IMR-90 (cell line): ENCODE data around the gene ERVMER34-1. TPM values are rescaled to one million over a fixed set of nuclear protein-coding genes. Genes with fewer than 3 reads are reported as not detected.
A peak's percentile ranks its signal among the peaks of the same experiment; 100 is the strongest.

Experiments
- ATAC-seq: fragments of 200-7000 bp; cut with Tn5 transposase; 2 replicates; pipeline ENCODE4 v1.9.1; 2020; ENCODE audit warnings: low read depth, mild to moderate bottlenecking, moderate library complexity
- BruUV-seq: library from RNA; stranded (reverse); fragments of 400-500 nt; replicated peaks from 2 replicates; lab custom pipeline; 2021; lab: Mats Ljungman, UMichigan
- CTCF ChIA-PET: fragments of 300-600 bp; formaldehyde crosslinking; extraction: SDS; loops from one replicate; lab custom pipeline; 2021; ENCODE audit warnings: antibody characterized with exemption; lab: Yijun Ruan, JAX
- POLR2A ChIA-PET: fragments of 300-600 bp; sonication (Branson Sonifier 250); formaldehyde crosslinking; loops from one replicate; lab custom pipeline; 2022; ENCODE audit warnings: antibody characterized with exemption; ENCODE audit not compliant: unreplicated experiment; lab: Charles Lee
- DNase-seq: peaks from one replicate; pipeline ENCODE4 v3.0.0; 2013
- H2AFZ ChIP-seq: replicated peaks from 2 replicates; pipeline ENCODE3; 2013; ENCODE audit warnings: low read length, mild to moderate bottlenecking; ENCODE audit not compliant: poor library complexity
- H2AK5ac ChIP-seq: 2 replicates; pipeline ENCODE4 v1.6.1; 2013; ENCODE audit warnings: low read depth, low read length, inconsistent platforms
- H2AK9ac ChIP-seq: replicated peaks from 2 replicates; pipeline ENCODE3; 2013; ENCODE audit warnings: mild to moderate bottlenecking, low read depth, low read length, moderate library complexity; ENCODE audit not compliant: poor library complexity
- H2BK120ac ChIP-seq: 2 replicates; pipeline ENCODE4 v1.6.1; 2013; ENCODE audit warnings: low read depth, low read length, inconsistent platforms
- H2BK15ac ChIP-seq: 3 replicates; pipeline ENCODE4 v1.6.1; 2013; ENCODE audit warnings: low read depth, low read length, inconsistent platforms
- H2BK20ac ChIP-seq: 2 replicates; pipeline ENCODE4 v1.6.1; 2013; ENCODE audit warnings: low read depth, mild to moderate bottlenecking, inconsistent platforms, low read length, moderate library complexity
- H2BK5ac ChIP-seq: 2 replicates; pipeline ENCODE4 v1.6.1; 2013; ENCODE audit warnings: mild to moderate bottlenecking, low read depth, low read length, inconsistent platforms; ENCODE audit not compliant: poor library complexity, severe bottlenecking
- H3K14ac ChIP-seq: replicated peaks from 2 replicates; pipeline ENCODE4 v1.6.1; 2013; ENCODE audit warnings: low read depth, low read length, inconsistent platforms
- H3K18ac ChIP-seq: 2 replicates; pipeline ENCODE4 v1.6.1; 2013; ENCODE audit warnings: low read depth, low read length, control low read depth
- H3K23ac ChIP-seq: 2 replicates; pipeline ENCODE4 v1.6.1; 2013; ENCODE audit warnings: low read depth, low read length, inconsistent platforms
- H3K27ac ChIP-seq: 2 replicates; pipeline ENCODE4 v1.5.1; 2013; ENCODE audit warnings: mild to moderate bottlenecking, control low read depth, low read length; ENCODE audit not compliant: insufficient read depth
- H3K27me3 ChIP-seq: 2 replicates; pipeline ENCODE4 v1.6.1; 2013; ENCODE audit warnings: low read length; ENCODE audit not compliant: control insufficient read depth, insufficient read depth
- H3K36me3 ChIP-seq: 2 replicates; pipeline ENCODE4 v1.6.1; 2013; ENCODE audit warnings: low read length, mixed read lengths; ENCODE audit not compliant: control insufficient read depth, insufficient read depth
- H3K4ac ChIP-seq: 2 replicates; pipeline ENCODE4 v1.6.1; 2013; ENCODE audit warnings: low read depth, low read length, inconsistent platforms
- H3K4me1 ChIP-seq: 2 replicates; pipeline ENCODE4 v1.6.1; 2013; ENCODE audit warnings: low read length, mixed read lengths; ENCODE audit not compliant: control insufficient read depth, insufficient read depth
- H3K4me2 ChIP-seq: 2 replicates; pipeline ENCODE4 v1.6.1; 2013; ENCODE audit warnings: low read depth, mild to moderate bottlenecking, control low read depth, low read length, moderate library complexity
- H3K4me3 ChIP-seq: 2 replicates; pipeline ENCODE4 v1.5.1; 2013; ENCODE audit warnings: low read depth, mild to moderate bottlenecking, control low read depth, low read length, moderate library complexity; ENCODE audit not compliant: insufficient read depth
- H3K56ac ChIP-seq: 2 replicates; pipeline ENCODE4 v1.6.1; 2013; ENCODE audit warnings: low read length, inconsistent platforms; ENCODE audit not compliant: insufficient read depth; ENCODE audit errors: extremely low read depth
- H3K79me1 ChIP-seq, 2 experiments: 2 replicates each; pipeline ENCODE4 v1.6.1; 2013; ENCODE audit warnings: low read length in 2 of 2, inconsistent platforms in 1 of 2, low read depth in 1 of 2
- H3K9ac ChIP-seq: 2 replicates; pipeline ENCODE4 v1.6.1; 2013; ENCODE audit warnings: low read depth, low read length, control low read depth
- H3K9me1 ChIP-seq: 2 replicates; pipeline ENCODE4 v1.6.1; 2013; ENCODE audit warnings: low read length, inconsistent platforms; ENCODE audit not compliant: insufficient read depth
- H3K9me3 ChIP-seq: 2 replicates; pipeline ENCODE4 v1.6.1; 2013; ENCODE audit warnings: low read length; ENCODE audit not compliant: control insufficient read depth, insufficient read depth
- H4K20me1 ChIP-seq: 2 replicates; pipeline ENCODE4 v1.6.1; 2013; ENCODE audit warnings: low read length, inconsistent platforms; ENCODE audit not compliant: insufficient read depth
- H4K5ac ChIP-seq: 2 replicates; pipeline ENCODE4 v1.6.1; 2013; ENCODE audit warnings: mild to moderate bottlenecking, low read depth, low read length, control low read depth
- H4K8ac ChIP-seq, 2 experiments: 2 replicates each; pipeline ENCODE4 v1.6.1; 2013; ENCODE audit warnings: low read depth in 2 of 2, low read length in 2 of 2, control low read depth in 1 of 2, inconsistent platforms in 1 of 2
- H4K91ac ChIP-seq: 2 replicates; pipeline ENCODE4 v1.6.1; 2013; ENCODE audit warnings: low read depth, low read length, inconsistent platforms; ENCODE audit not compliant: insufficient read depth
- CEBPB ChIP-seq: IDR thresholded peaks from 2 replicates; pipeline ENCODE4 v1.6.1; 2012; ENCODE audit warnings: low read depth, low read length, improper control_type of control experiment
- MAZ ChIP-seq: IDR thresholded peaks from 2 replicates; pipeline ENCODE4 v1.6.1; 2012; ENCODE audit warnings: low read depth, mild to moderate bottlenecking, low read length, improper control_type of control experiment, moderate library complexity, borderline replicate concordance
- WGBS, 2 experiments: methylation state at CpG; one replicate each; pipeline versions ENCODE4 v1.1.5 to v1.1.7; 2013; ENCODE audit warnings: missing lambda C conversion rate in 2 of 2; ENCODE audit not compliant: insufficient read length in 1 of 2; ENCODE audit errors: extremely low coverage in 2 of 2; 5-methylcytosine and 5-hydroxymethylcytosine counted together
- dilution Hi-C: fragments of 300-500 bp; cut with HindIII; formaldehyde crosslinking; loops from one replicate; pipeline ENCODE4 v1.14.3; 2018; ENCODE audit warnings: low sequenced_read_pairs; ENCODE audit not compliant: unreplicated experiment
- in situ Hi-C: fragments of 300-500 bp; cut with MboI; formaldehyde crosslinking; loops from 3 replicates; pipeline ENCODE4 v1.14.3; 2019; ENCODE audit warnings: low sequenced_read_pairs, inconsistent platforms, mixed read lengths
- intact Hi-C: fragments of 100-400 bp; cut with micrococcal nuclease; formaldehyde crosslinking; loops from 2 replicates; pipeline ENCODE4 v1.10.0; 2022
- polyA plus RNA-seq, 3 experiments: library from polyadenylated mRNA; depleted of rRNA; stranded (reverse); fragments of >200 nt; gene quantifications; 2 replicates each; pipeline ENCODE4 v1.2.3, GENCODE V29; 2012; ENCODE audit warnings: low replicate concordance in 1 of 3
- total RNA-seq: library from RNA; depleted of rRNA; stranded (reverse); fragments of >200 nt; gene quantifications from 2 replicates; pipeline ENCODE4 v1.2.3, GENCODE V29; 2012

The ERVMER34-1 gene
- total and polyA plus RNA-seq, 2 of the 4 experiments (the other 2 are of a cell fraction), result not detected

DNA sequence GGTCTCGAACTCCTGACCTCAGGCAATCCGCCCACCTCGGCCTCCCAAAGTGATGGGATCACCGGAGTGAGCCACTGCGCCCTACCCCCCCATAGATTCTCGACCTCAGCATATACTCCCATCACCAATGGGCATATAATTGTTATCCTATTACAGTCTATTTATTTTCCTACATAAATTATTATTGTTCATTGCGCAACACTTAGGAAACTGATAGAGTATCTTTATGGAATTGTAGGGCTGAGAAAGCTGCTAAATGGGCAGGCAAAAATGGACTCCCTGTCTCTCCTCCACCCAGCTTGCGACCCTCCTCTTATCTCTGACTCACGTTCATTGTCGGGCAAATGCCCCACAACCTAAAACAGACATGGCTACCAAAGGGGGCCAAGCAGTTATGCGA lies 1.0 kb downstream of the ERVMER34-1 start:
- in situ Hi-C loops, result no loop called here
- no peaks in the 10 kb centered on the region for H3K36me3 ChIP-seq
- H3K4me3 ChIP-seq, result no peak overlapping the region
- no peaks in the 10 kb centered on the region for H3K79me1 ChIP-seq
- TF ChIP-seq MAZ (no peak), CEBPB (peak; percentile 94)
- H3K4me1 ChIP-seq, result peaks cover 4% of the 10 kb centered on the region; the same call in 1 of the 2 replicates
- CTCF ChIA-PET, result interaction anchor here (0.5 kb wide), 1 partner anchor 145 kb away, joined by 8 read pairs; no protein-coding TSS in a partner anchor
- H4K20me1 ChIP-seq, result no peaks in the 10 kb centered on the region
- H3K14ac ChIP-seq, result no peak overlapping the region
- no peaks in the 10 kb centered on the region for H3K9me3 ChIP-seq
- no peak overlapping the region for H2AK9ac ChIP-seq
- no TSS peak for BruUV-seq
- H2BK5ac ChIP-seq, result no peak overlapping the region
- no peak overlapping the region for H2AFZ ChIP-seq
- no peak for ATAC-seq
- H3K9ac ChIP-seq, result no peak overlapping the region
- H3K56ac ChIP-seq, result no peak overlapping the region
- 80% methylated on average over 1 of the region's 11 CpGs; no CpG with 5 or more reads in 1 of the 2 experiments for WGBS, 2 experiments
- H2AK5ac ChIP-seq, result no peak overlapping the region
- intact Hi-C loops, result no loop called here
- POLR2A ChIA-PET, result no interaction called here
- no peak overlapping the region for H4K8ac ChIP-seq
- no peaks in the 10 kb centered on the region for H3K9me1 ChIP-seq
- no peak overlapping the region for H4K5ac ChIP-seq
- H3K27ac ChIP-seq, result no peak overlapping the region
- dilution Hi-C loops, result no loop called here
- H2BK120ac ChIP-seq, result no peak overlapping the region
- H2BK15ac ChIP-seq, result no peak overlapping the region
- no peak overlapping the region for H4K91ac ChIP-seq
- H3K4me2 ChIP-seq, result no peak overlapping the region
- H3K27me3 ChIP-seq, result peaks cover 10% of the 10 kb centered on the region
- H2BK20ac ChIP-seq, result no peak overlapping the region
- H3K18ac ChIP-seq, result no peak overlapping the region
- no peak overlapping the region for H3K4ac ChIP-seq
- no peak overlapping the region for H3K23ac ChIP-seq
- DNase-seq, result no peak
